ENCODE measurements around the gene PCCA.

PCCA gene

GRCh38 chr13:100560498-100561157 is 471.7 kb downstream of the PCCA start:
- ATAC-seq = no peak
- TF ChIP-seq SNAI2 (CRISPR knock-in tag; IDR thresholded peaks at IDR 0.05) (no peak), ZNF8 (CRISPR knock-in tag; IDR thresholded peaks at IDR 0.05) (no peak), ZFP30 (CRISPR knock-in tag; IDR thresholded peaks at IDR 0.05) (no peak), BACH2 (CRISPR knock-in tag; IDR thresholded peaks at IDR 0.05; ENCODE audit: borderline replicate concordance) (no peak), TOX (CRISPR knock-in tag; IDR thresholded peaks at IDR 0.05; ENCODE audit: borderline replicate concordance) (no peak), ZFP3 (CRISPR knock-in tag; IDR thresholded peaks at IDR 0.05) (no peak), ESRRG (CRISPR knock-in tag; IDR thresholded peaks at IDR 0.05) (no peak), ZNF70 (CRISPR knock-in tag; IDR thresholded peaks at IDR 0.05) (no peak), TSHZ2 (CRISPR knock-in tag; IDR thresholded peaks at IDR 0.05) (no peak), CSDC2 (CRISPR knock-in tag; IDR thresholded peaks at IDR 0.05) (no peak), PATZ1 (CRISPR knock-in tag; IDR thresholded peaks at IDR 0.05; ENCODE audit: borderline replicate concordance) (no peak), GLIS3 (CRISPR knock-in tag; IDR thresholded peaks at IDR 0.05) (no peak), RARB (CRISPR knock-in tag; IDR thresholded peaks at IDR 0.05) (no peak)

GRCh38 chr13:100561158-100561499 is 472.2 kb downstream of the PCCA start:
- TF ChIP-seq PATZ1 (CRISPR knock-in tag; IDR thresholded peaks at IDR 0.05; ENCODE audit: borderline replicate concordance) (no peak), RARB (CRISPR knock-in tag; IDR thresholded peaks at IDR 0.05) (no peak), ZNF8 (CRISPR knock-in tag; IDR thresholded peaks at IDR 0.05) (no peak), ZFP30 (CRISPR knock-in tag; IDR thresholded peaks at IDR 0.05) (no peak), CREB5 (CRISPR knock-in tag; IDR thresholded peaks at IDR 0.05; ENCODE audit: low read depth) (no peak), ARNTL (CRISPR knock-in tag; IDR thresholded peaks at IDR 0.05; ENCODE audit: borderline replicate concordance, low read depth) (no peak), POU6F1 (CRISPR knock-in tag; IDR thresholded peaks at IDR 0.05; ENCODE audit: borderline replicate concordance, low read depth) (no peak), ISL1 (CRISPR knock-in tag; IDR thresholded peaks at IDR 0.05) (no peak), CSRNP3 (CRISPR knock-in tag; IDR thresholded peaks at IDR 0.05) (no peak), CSDC2 (CRISPR knock-in tag; IDR thresholded peaks at IDR 0.05) (no peak), ZFP3 (CRISPR knock-in tag; IDR thresholded peaks at IDR 0.05) (no peak), BACH2 (CRISPR knock-in tag; IDR thresholded peaks at IDR 0.05; ENCODE audit: borderline replicate concordance) (no peak), ZC3H10 (CRISPR knock-in tag; IDR thresholded peaks at IDR 0.05) (no peak), GLIS3 (CRISPR knock-in tag; IDR thresholded peaks at IDR 0.05) (no peak)
- no peak for ATAC-seq

All from SK-N-SH treated with all-trans-retinoic acid at 6 μM for 48 hours (cell line).